A549 (cell line): Measurements from ENCODE around the gene SFT2D1.

Experiments used
- CTCF ChIP-seq: fragments of >200 bp; sonication (Bioruptor Twin); formaldehyde crosslinking; IDR thresholded peaks from 3 replicates; pipeline ENCODE4 v1.5.1; 2016
- EP300 ChIP-seq, 2 experiments: fragments of >200 bp; sonication (Bioruptor Twin); formaldehyde crosslinking; IDR thresholded peaks; 2 replicates in 1 of 2; 3 replicates in 1 of 2; pipeline ENCODE4 v1.6.1; 2016 to 2017
- HEYL ChIP-seq: fragments of 250-450 bp; sonication (Bioruptor Pico); IDR thresholded peaks from 2 replicates; pipeline ENCODE4 v1.8.0; 2021; ENCODE audit warnings: mild to moderate bottlenecking, moderate library complexity
- JUN ChIP-seq, 2 experiments: fragments of >200 bp; sonication (Bioruptor Twin); formaldehyde crosslinking; IDR thresholded peaks; 2 replicates in 1 of 2; 3 replicates in 1 of 2; pipeline ENCODE4 v1.6.1; 2016 to 2017
- NFE2L2 ChIP-seq: fragments of 150-350 bp; conservative IDR thresholded peaks from 2 replicates; pipeline ENCODE4 v1.6.1; 2014; ENCODE audit warnings: low read length
- RAD21 ChIP-seq, 2 experiments: fragments of >200 bp in 1 of 2; sonication (Bioruptor Twin) in 1 of 2; formaldehyde crosslinking in 1 of 2; IDR thresholded peaks in 1 of 2; conservative IDR thresholded peaks in 1 of 2; 2 replicates in 1 of 2; 3 replicates in 1 of 2; pipeline ENCODE4 v1.6.1; 2012 to 2018; ENCODE audit warnings: inconsistent platforms in 1 of 2
- RNF2 ChIP-seq: fragments of 200-600 bp; sonication (generic); IDR thresholded peaks from 2 replicates; pipeline ENCODE4 v1.6.1; 2016; ENCODE audit warnings: low read depth, mild to moderate bottlenecking, antibody characterized with exemption, moderate library complexity, borderline replicate concordance
- SREBF2 ChIP-seq: fragments of 450-650 bp; IDR thresholded peaks from 2 replicates; pipeline ENCODE4 v1.6.1; 2014; ENCODE audit warnings: mild to moderate bottlenecking, moderate library complexity
- TF ChIP-seq, protein P1 (sequence below): fragments of 200-600 bp; sonication (generic); IDR thresholded peaks from 2 replicates; pipeline ENCODE4 v1.6.1; 2016; ENCODE audit warnings: antibody characterized with exemption, mild to moderate bottlenecking, moderate library complexity

DNA sequence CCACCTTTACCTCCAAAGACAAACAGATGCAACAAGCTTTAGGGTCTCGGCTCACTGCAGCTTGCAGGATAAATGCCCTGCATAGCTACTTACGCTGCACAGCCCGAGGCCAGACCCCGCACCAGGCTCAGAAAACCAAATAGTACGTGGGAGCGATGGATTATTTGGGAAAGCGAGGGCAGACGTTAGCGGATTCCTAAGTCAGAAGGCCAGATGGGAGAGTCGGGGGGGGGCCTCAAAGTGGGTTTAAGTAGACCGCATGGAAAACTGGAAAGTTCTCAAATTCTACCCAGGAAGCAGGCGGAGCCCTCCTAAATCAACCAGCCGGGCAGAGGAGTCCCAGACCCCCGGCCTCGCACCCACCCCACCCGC lies 382 bp downstream of the SFT2D1 start:
- TF ChIP-seq RAD21 (conservative IDR thresholded peaks at IDR 0.05 in 1 of 2, IDR thresholded peaks at IDR 0.05 in 1 of 2), result no peak
- TF ChIP-seq SREBF2, result no peak
- no peak for TF ChIP-seq CTCF
- TF ChIP-seq JUN (IDR thresholded peaks at IDR 0.05), result no peak
- no peak for TF ChIP-seq NFE2L2
- TF ChIP-seq, protein P1, sequence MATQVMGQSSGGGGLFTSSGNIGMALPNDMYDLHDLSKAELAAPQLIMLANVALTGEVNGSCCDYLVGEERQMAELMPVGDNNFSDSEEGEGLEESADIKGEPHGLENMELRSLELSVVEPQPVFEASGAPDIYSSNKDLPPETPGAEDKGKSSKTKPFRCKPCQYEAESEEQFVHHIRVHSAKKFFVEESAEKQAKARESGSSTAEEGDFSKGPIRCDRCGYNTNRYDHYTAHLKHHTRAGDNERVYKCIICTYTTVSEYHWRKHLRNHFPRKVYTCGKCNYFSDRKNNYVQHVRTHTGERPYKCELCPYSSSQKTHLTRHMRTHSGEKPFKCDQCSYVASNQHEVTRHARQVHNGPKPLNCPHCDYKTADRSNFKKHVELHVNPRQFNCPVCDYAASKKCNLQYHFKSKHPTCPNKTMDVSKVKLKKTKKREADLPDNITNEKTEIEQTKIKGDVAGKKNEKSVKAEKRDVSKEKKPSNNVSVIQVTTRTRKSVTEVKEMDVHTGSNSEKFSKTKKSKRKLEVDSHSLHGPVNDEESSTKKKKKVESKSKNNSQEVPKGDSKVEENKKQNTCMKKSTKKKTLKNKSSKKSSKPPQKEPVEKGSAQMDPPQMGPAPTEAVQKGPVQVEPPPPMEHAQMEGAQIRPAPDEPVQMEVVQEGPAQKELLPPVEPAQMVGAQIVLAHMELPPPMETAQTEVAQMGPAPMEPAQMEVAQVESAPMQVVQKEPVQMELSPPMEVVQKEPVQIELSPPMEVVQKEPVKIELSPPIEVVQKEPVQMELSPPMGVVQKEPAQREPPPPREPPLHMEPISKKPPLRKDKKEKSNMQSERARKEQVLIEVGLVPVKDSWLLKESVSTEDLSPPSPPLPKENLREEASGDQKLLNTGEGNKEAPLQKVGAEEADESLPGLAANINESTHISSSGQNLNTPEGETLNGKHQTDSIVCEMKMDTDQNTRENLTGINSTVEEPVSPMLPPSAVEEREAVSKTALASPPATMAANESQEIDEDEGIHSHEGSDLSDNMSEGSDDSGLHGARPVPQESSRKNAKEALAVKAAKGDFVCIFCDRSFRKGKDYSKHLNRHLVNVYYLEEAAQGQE, result no peak
- no peak for TF ChIP-seq HEYL (CRISPR knock-in tag)
- TF ChIP-seq EP300 (IDR thresholded peaks at IDR 0.05), result no peak
- no peak for TF ChIP-seq RNF2
